Activated CD8-positive, alpha-beta T cell treated with anti-CD3 and anti-CD28 coated beads, Interleukin-2, amount 10 ng/mL, durations not matched to agents 7 days and 5 days (primary cell): ENCODE results near the gene TYW5. TPM values are rescaled to one million over a fixed set of nuclear protein-coding genes. Genes with fewer than 3 reads are reported as not detected.
A peak's percentile ranks its signal among the peaks of the same experiment; 100 is the strongest.
"Not testable (repeated sequence)": the region's sequence is repeated elsewhere in the genome, so short reads cannot be mapped to it uniquely, and the experiment has no call there.

Source experiments
- ATAC-seq: fragments of 150-1000 bp; cut with Tn5 transposase; one replicate; pipeline ENCODE4 v1.10.0; 2021; ENCODE audit warnings: moderate library complexity
- CTCF ChIA-PET: fragments of 350-600 bp; sonication (Branson Sonifier 250); formaldehyde crosslinking; loops from one replicate; lab custom pipeline; 2021; ENCODE audit warnings: antibody characterized with exemption; lab: Charles Lee
- POLR2A ChIA-PET: fragments of 350-600 bp; sonication (Branson Sonifier 250); formaldehyde crosslinking; loops from one replicate; lab custom pipeline; 2021; ENCODE audit warnings: antibody characterized with exemption; lab: Charles Lee
- DNase-seq: peaks from one replicate; pipeline ENCODE4 v3.0.0-alpha.2; 2020
- H3K27ac Mint-ChIP-seq: one replicate; pipeline ENCODE4 v1.8.0; 2021; ENCODE audit warnings: mild to moderate bottlenecking, mixed read lengths
- H3K27me3 Mint-ChIP-seq: one replicate; pipeline ENCODE4 v1.8.0; 2021; ENCODE audit warnings: low read depth, mixed read lengths
- H3K36me3 Mint-ChIP-seq: one replicate; pipeline ENCODE4 v1.8.0; 2021; ENCODE audit warnings: low read depth, mixed read lengths
- H3K4me1 Mint-ChIP-seq: one replicate; pipeline ENCODE4 v1.8.0; 2021; ENCODE audit warnings: low read depth, mixed read lengths
- H3K4me3 Mint-ChIP-seq: one replicate; pipeline ENCODE4 v1.8.0; 2021; ENCODE audit warnings: mild to moderate bottlenecking, mixed read lengths
- H3K9me3 Mint-ChIP-seq: one replicate; pipeline ENCODE4 v1.8.0; 2022; ENCODE audit warnings: mixed read lengths; ENCODE audit not compliant: insufficient read depth
- total RNA-seq, 2 experiments: library from RNA; stranded (reverse); gene quantifications; one replicate each; pipeline ENCODE4 v1.2.3, GENCODE V29; 2021

The TYW5 gene
- total RNA-seq, 2 experiments from 2014 or later: 7.3 to 7.5 TPM

DNA sequence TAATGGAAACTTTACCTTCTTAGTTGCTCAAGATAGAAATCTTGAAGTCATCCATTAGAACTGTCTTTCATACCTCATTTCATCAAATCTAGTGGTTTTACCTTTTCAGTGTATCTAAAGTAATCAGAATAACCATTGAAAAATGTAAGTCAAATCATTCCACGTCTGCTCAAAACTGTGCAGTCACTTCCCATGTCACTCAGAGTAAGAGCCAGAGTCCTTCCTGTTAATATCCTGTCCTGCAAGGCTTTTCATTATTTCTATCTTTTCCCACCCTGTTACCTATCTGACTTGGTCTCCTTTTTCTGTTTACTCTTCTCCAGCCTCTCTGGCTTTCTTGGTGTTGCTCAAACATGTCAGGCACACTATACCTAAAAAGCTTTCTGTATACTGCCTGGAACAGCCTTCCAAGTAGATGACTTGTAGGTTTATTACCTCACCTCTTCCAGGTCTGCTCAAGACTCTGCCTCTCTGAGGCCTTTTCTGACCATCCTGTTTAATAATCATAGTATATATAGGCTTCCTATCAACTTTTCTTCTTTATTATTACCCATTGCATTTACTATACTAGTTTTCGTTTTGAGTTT lies 40.8 kb downstream of the TYW5 start:
- peaks cover 11% of the 10 kb centered on the region for H3K9me3 Mint-ChIP-seq
- H3K4me3 Mint-ChIP-seq: peak overlapping the region; percentile 3
- POLR2A ChIA-PET: no interaction called here
- CTCF ChIA-PET: no interaction called here
- no peaks in the 10 kb centered on the region for H3K27me3 Mint-ChIP-seq
- H3K4me1 Mint-ChIP-seq: peaks cover 26% of the 10 kb centered on the region
- DNase-seq (no peak), ATAC-seq (no peak)
- H3K27ac Mint-ChIP-seq: no peak overlapping the region
- peaks cover 50% of the 10 kb centered on the region for H3K36me3 Mint-ChIP-seq

DNA sequence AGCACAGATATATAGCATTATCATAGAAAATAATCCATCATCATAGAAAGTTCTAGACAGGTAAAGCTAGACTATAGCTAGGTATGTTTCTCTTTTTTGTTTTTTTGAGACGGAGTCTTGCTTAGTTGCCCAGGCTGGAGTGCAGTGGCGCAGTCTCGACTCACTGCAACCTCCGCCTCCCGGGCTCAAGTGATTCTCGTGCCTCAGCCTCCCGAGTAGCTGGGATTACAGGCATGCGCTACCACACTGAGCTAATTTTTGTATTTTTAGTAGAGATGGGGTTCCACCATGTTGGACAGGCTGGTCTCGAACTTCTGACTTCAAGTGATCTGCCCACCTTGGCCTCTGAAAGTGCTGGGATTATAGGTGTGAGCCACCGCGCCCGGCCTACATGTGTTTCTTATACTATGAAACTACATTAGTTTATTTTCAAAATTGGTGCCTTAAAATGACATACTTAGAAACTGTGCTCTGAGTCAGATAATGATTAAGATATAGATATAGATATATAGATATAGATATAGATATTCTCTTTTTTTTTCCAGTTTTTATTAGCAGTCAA lies 42.7 kb downstream of the TYW5 start:
- peaks cover 37% of the 10 kb centered on the region for H3K36me3 Mint-ChIP-seq
- H3K27me3 Mint-ChIP-seq, H3K27ac Mint-ChIP-seq, DNase-seq, ATAC-seq: not testable (repeated sequence)
- CTCF ChIA-PET: interaction anchor here (0.8 to 1.5 kb wide), 3 partner anchors 28 to 208 kb away, joined by 3 to 5 read pairs (median 3); no protein-coding TSS in a partner anchor
- peaks cover 11% of the 10 kb centered on the region for H3K9me3 Mint-ChIP-seq
- H3K4me1 Mint-ChIP-seq: peaks cover 26% of the 10 kb centered on the region
- H3K4me3 Mint-ChIP-seq: peak overlapping the region; percentile 96
- POLR2A ChIA-PET: interaction anchor here (1.1 kb wide), 1 partner anchor 42 kb away, joined by 4 read pairs; no protein-coding TSS in a partner anchor

DNA sequence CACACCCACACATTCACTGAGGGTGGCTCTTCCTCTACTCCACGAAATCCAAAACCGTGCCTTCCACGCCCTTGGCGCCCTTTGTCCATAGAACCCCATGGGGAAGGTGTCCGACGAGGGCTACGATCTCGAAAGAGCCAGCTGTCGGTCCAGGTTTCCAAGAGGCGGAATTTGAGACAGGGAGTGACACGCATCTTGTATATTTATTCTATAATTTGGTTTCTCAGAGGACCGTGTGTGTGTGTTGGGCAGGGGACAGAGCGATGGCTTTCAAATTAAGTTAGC lies 43.5 kb downstream of the TYW5 start:
- Mint-ChIP-seq H3K27ac (peak overlapping the region; percentile 95), H3K9me3 (peaks cover 10% of the 10 kb centered on the region), H3K27me3 (peaks cover 6% of the 10 kb centered on the region), H3K36me3 (peaks cover 29% of the 10 kb centered on the region), H3K4me1 (peaks cover 26% of the 10 kb centered on the region), H3K4me3 (peak overlapping the region; percentile 96)
- POLR2A ChIA-PET: interaction anchor here (1.1 kb wide), 1 partner anchor 43 kb away, joined by 4 read pairs; no protein-coding TSS in a partner anchor
- CTCF ChIA-PET: interaction anchor here (1.0 to 1.5 kb wide), 2 partner anchors 29 to 35 kb away, joined by 3 to 5 read pairs; no protein-coding TSS in a partner anchor
- peak; percentile 4 for ATAC-seq
- no peak for DNase-seq

- DNase-seq: peak; percentile 92
- Mint-ChIP-seq H3K36me3 (peaks cover 23% of the 10 kb centered on the region), H3K27me3 (peaks cover 10% of the 10 kb centered on the region), H3K4me3 (peak within 1 kb of the TSS; percentile 96), H3K27ac (peak within 1 kb of the TSS; percentile 95), H3K4me1 (peaks cover 26% of the 10 kb centered on the region), H3K9me3 (peaks cover 4% of the 10 kb centered on the region)
- peak; percentile 89 for ATAC-seq
- CTCF ChIA-PET: interaction anchor here (1.1 to 1.5 kb wide), 3 partner anchors 19 to 207 kb away, joined by 3 to 5 read pairs (median 4); no protein-coding TSS in a partner anchor
- POLR2A ChIA-PET: interaction anchor here (0.9 kb wide), 1 partner anchor 59 kb away, joined by 3 read pairs; no protein-coding TSS in a partner anchor
Measured at GRCh38 chr2:199911052-199911876, 44.0 kb downstream of the TYW5 start, which contains the start of gene C2orf69. Gene C2orf69 (plus strand): TSS chr2:199911293. CDS start chr2:199911439, 146 bp downstream.

GRCh38 chr2:199910338-199911051 lies 44.8 kb downstream of the TYW5 start:
- ATAC-seq (no peak), DNase-seq (no peak)
- POLR2A ChIA-PET: interaction anchor here (0.9 kb wide), 1 partner anchor 58 kb away, joined by 3 read pairs; no protein-coding TSS in a partner anchor
- peak overlapping the region; percentile 96 for H3K4me3 Mint-ChIP-seq
- H3K9me3 Mint-ChIP-seq: no peaks in the 10 kb centered on the region
- H3K27ac Mint-ChIP-seq: peak overlapping the region; percentile 95
- H3K27me3 Mint-ChIP-seq: peaks cover 15% of the 10 kb centered on the region
- H3K36me3 Mint-ChIP-seq: peaks cover 16% of the 10 kb centered on the region
- CTCF ChIA-PET: interaction anchor here (1.1 to 1.3 kb wide), 2 partner anchors 20 to 206 kb away, joined by 3 to 4 read pairs; no protein-coding TSS in a partner anchor
- H3K4me1 Mint-ChIP-seq: peaks cover 26% of the 10 kb centered on the region

GRCh38 chr2:199907008-199907714 lies 48.1 kb downstream of the TYW5 start:
- Mint-ChIP-seq H3K27me3 (peaks cover 30% of the 10 kb centered on the region), H3K27ac (no peak overlapping the region), H3K36me3 (peaks cover 3% of the 10 kb centered on the region), H3K9me3 (no peaks in the 10 kb centered on the region), H3K4me1 (peaks cover 9% of the 10 kb centered on the region), H3K4me3 (no peak overlapping the region)
- ATAC-seq (no peak), DNase-seq (no peak)
- ChIA-PET POLR2A (no interaction called here), CTCF (interaction anchor here (1.6 kb wide), 1 partner anchor 16 kb away, joined by 5 read pairs; no protein-coding TSS in a partner anchor)

GRCh38 chr2:199903111-199903510 lies 52.2 kb downstream of the TYW5 start:
- H3K27ac Mint-ChIP-seq: no peak overlapping the region
- no peaks in the 10 kb centered on the region for H3K4me1 Mint-ChIP-seq
- H3K36me3 Mint-ChIP-seq: no peaks in the 10 kb centered on the region
- ChIA-PET CTCF (interaction anchor here (1.5 kb wide), 1 partner anchor 580 kb away, joined by 4 read pairs; no protein-coding TSS in a partner anchor), POLR2A (no interaction called here)
- peaks cover 44% of the 10 kb centered on the region for H3K27me3 Mint-ChIP-seq
- no peak overlapping the region for H3K4me3 Mint-ChIP-seq
- DNase-seq (no peak), ATAC-seq (no peak)
- H3K9me3 Mint-ChIP-seq: no peaks in the 10 kb centered on the region

GRCh38 chr2:199902486-199903110 lies 52.7 kb downstream of the TYW5 start:
- no peak overlapping the region for H3K27ac Mint-ChIP-seq
- POLR2A ChIA-PET: no interaction called here
- no peak for DNase-seq
- H3K4me3 Mint-ChIP-seq: no peak overlapping the region
- peaks cover 43% of the 10 kb centered on the region for H3K27me3 Mint-ChIP-seq
- H3K4me1 Mint-ChIP-seq: no peaks in the 10 kb centered on the region
- H3K36me3 Mint-ChIP-seq: no peaks in the 10 kb centered on the region
- H3K9me3 Mint-ChIP-seq: no peaks in the 10 kb centered on the region
- no peak for ATAC-seq
- CTCF ChIA-PET: interaction anchor here (0.7 kb wide), 1 partner anchor 78 kb away, joined by 3 read pairs; no protein-coding TSS in a partner anchor

DNA sequence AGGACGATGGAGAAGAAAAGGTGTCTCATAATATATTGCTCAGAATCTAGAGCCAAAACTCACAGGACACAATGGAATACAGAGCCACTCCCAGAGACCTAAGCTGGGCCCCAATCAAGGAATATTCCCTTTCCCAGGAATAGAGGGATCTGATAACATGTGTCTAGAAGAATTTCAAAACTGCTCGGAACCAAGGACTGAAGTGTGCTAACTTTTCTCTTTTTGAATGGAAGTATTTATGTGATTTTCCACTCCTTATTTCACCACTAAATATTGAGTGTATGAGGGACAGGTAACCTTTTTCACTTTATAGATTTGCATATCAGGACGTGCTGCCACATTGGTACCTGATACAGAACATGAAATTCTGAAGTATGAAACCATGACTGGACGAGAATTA lies 53.3 kb downstream of the TYW5 start:
- Mint-ChIP-seq H3K27me3 (peaks cover 42% of the 10 kb centered on the region), H3K9me3 (no peaks in the 10 kb centered on the region), H3K27ac (no peak overlapping the region), H3K4me1 (no peaks in the 10 kb centered on the region), H3K4me3 (no peak overlapping the region), H3K36me3 (no peaks in the 10 kb centered on the region)
- ATAC-seq (no peak), DNase-seq (no peak)
- ChIA-PET CTCF (interaction anchor here (0.7 kb wide), 1 partner anchor 78 kb away, joined by 3 read pairs; no protein-coding TSS in a partner anchor), POLR2A (no interaction called here)

- Mint-ChIP-seq H3K4me3 (no peak overlapping the region), H3K4me1 (no peaks in the 10 kb centered on the region), H3K36me3 (no peaks in the 10 kb centered on the region), H3K9me3 (no peaks in the 10 kb centered on the region), H3K27me3 (peaks cover 24% of the 10 kb centered on the region), H3K27ac (no peak overlapping the region)
- no peak for ATAC-seq
- ChIA-PET CTCF (no interaction called here), POLR2A (no interaction called here)
- no peak for DNase-seq
Measured at GRCh38 chr2:199896617-199897016, 58.7 kb downstream of the TYW5 start.
